ENCODE data around the gene PAQR7. TPM values are rescaled to one million over a fixed set of nuclear protein-coding genes. Genes with fewer than 3 reads are reported as not detected.

Gene PAQR7
- total and polyA plus RNA-seq, 2 experiments from 2014 or later: 4.0 to 5.2 TPM

- Mint-ChIP-seq H3K27ac (no peak overlapping the region), H3K27me3 (ENCODE audit: insufficient read depth, low read depth, poor library complexity) (no peaks in the 10 kb centered on the region), H3K9me3 (no peaks in the 10 kb centered on the region), H3K4me3 (no peak overlapping the region; the same call in 2 of the 3 replicates), H3K36me3 (ENCODE audit: low read depth) (no peaks in the 10 kb centered on the region), H3K4me1 (peaks cover 7% of the 10 kb centered on the region)
- DNase-seq (ENCODE audit: low spot score) (no peak), ATAC-seq (no peak)
- no peak overlapping the region for H3K4me2 ChIP-seq
- no peaks in the 10 kb centered on the region for H3K79me2 ChIP-seq (replicated peaks; ENCODE audit: insufficient read depth)
- H3K27ac ChIP-seq (ENCODE audit: low read depth): no peak overlapping the region
- no peak for TF ChIP-seq NANOG (IDR thresholded peaks at IDR 0.05; ENCODE audit: borderline replicate concordance)
- TF ChIP-seq ZNF331 (CRISPR knock-in tag; IDR thresholded peaks at IDR 0.05; ENCODE audit: low read depth): no peak
- TF ChIP-seq, protein P1, sequence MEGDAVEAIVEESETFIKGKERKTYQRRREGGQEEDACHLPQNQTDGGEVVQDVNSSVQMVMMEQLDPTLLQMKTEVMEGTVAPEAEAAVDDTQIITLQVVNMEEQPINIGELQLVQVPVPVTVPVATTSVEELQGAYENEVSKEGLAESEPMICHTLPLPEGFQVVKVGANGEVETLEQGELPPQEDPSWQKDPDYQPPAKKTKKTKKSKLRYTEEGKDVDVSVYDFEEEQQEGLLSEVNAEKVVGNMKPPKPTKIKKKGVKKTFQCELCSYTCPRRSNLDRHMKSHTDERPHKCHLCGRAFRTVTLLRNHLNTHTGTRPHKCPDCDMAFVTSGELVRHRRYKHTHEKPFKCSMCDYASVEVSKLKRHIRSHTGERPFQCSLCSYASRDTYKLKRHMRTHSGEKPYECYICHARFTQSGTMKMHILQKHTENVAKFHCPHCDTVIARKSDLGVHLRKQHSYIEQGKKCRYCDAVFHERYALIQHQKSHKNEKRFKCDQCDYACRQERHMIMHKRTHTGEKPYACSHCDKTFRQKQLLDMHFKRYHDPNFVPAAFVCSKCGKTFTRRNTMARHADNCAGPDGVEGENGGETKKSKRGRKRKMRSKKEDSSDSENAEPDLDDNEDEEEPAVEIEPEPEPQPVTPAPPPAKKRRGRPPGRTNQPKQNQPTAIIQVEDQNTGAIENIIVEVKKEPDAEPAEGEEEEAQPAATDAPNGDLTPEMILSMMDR (conservative IDR thresholded peaks at IDR 0.05; ENCODE audit: low read depth in 2 of 2): no peak
- TF ChIP-seq STAT1 (IDR thresholded peaks at IDR 0.05; ENCODE audit: unreplicated experiment): no peak
- TF ChIP-seq ZNF114 (CRISPR knock-in tag; IDR thresholded peaks at IDR 0.05): no peak
- TF ChIP-seq, protein P2, sequence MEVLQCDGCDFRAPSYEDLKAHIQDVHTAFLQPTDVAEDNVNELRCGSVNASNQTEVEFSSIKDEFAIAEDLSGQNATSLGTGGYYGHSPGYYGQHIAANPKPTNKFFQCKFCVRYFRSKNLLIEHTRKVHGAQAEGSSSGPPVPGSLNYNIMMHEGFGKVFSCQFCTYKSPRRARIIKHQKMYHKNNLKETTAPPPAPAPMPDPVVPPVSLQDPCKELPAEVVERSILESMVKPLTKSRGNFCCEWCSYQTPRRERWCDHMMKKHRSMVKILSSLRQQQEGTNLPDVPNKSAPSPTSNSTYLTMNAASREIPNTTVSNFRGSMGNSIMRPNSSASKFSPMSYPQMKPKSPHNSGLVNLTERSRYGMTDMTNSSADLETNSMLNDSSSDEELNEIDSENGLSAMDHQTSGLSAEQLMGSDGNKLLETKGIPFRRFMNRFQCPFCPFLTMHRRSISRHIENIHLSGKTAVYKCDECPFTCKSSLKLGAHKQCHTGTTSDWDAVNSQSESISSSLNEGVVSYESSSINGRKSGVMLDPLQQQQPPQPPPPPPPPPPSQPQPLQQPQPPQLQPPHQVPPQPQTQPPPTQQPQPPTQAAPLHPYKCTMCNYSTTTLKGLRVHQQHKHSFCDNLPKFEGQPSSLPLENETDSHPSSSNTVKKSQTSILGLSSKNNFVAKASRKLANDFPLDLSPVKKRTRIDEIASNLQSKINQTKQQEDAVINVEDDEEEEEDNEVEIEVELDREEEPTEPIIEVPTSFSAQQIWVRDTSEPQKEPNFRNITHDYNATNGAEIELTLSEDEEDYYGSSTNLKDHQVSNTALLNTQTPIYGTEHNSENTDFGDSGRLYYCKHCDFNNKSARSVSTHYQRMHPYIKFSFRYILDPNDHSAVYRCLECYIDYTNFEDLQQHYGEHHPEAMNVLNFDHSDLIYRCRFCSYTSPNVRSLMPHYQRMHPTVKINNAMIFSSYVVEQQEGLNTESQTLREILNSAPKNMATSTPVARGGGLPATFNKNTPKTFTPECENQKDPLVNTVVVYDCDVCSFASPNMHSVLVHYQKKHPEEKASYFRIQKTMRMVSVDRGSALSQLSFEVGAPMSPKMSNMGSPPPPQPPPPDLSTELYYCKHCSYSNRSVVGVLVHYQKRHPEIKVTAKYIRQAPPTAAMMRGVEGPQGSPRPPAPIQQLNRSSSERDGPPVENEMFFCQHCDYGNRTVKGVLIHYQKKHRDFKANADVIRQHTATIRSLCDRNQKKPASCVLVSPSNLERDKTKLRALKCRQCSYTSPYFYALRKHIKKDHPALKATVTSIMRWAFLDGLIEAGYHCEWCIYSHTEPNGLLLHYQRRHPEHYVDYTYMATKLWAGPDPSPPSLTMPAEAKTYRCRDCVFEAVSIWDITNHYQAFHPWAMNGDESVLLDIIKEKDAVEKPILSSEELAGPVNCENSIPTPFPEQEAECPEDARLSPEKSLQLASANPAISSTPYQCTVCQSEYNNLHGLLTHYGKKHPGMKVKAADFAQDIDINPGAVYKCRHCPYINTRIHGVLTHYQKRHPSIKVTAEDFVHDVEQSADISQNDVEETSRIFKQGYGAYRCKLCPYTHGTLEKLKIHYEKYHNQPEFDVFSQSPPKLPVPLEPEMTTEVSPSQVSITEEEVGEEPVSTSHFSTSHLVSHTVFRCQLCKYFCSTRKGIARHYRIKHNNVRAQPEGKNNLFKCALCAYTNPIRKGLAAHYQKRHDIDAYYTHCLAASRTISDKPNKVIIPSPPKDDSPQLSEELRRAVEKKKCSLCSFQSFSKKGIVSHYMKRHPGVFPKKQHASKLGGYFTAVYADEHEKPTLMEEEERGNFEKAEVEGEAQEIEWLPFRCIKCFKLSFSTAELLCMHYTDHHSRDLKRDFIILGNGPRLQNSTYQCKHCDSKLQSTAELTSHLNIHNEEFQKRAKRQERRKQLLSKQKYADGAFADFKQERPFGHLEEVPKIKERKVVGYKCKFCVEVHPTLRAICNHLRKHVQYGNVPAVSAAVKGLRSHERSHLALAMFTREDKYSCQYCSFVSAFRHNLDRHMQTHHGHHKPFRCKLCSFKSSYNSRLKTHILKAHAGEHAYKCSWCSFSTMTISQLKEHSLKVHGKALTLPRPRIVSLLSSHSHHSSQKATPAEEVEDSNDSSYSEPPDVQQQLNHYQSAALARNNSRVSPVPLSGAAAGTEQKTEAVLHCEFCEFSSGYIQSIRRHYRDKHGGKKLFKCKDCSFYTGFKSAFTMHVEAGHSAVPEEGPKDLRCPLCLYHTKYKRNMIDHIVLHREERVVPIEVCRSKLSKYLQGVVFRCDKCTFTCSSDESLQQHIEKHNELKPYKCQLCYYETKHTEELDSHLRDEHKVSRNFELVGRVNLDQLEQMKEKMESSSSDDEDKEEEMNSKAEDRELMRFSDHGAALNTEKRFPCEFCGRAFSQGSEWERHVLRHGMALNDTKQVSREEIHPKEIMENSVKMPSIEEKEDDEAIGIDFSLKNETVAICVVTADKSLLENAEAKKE (CRISPR knock-in tag; IDR thresholded peaks at IDR 0.05): no peak
- no peak for TF ChIP-seq EZH2phosphoT487 (IDR thresholded peaks at IDR 0.05; ENCODE audit: unreplicated experiment)
- no peak for TF ChIP-seq ETS1 (IDR thresholded peaks at IDR 0.05)
- TF ChIP-seq CREB1 (CRISPR knock-in tag; IDR thresholded peaks at IDR 0.05; ENCODE audit: low read depth): no peak
- no peak for TF ChIP-seq REST (IDR thresholded peaks at IDR 0.05; ENCODE audit: unreplicated experiment)
- no peak for TF ChIP-seq POLR2AphosphoS5 (IDR thresholded peaks at IDR 0.05; ENCODE audit: low read depth)
- H4K20me1 ChIP-seq (replicated peaks; ENCODE audit: insufficient read depth): no peaks in the 10 kb centered on the region
- no peaks in the 10 kb centered on the region for H3K36me3 ChIP-seq (ENCODE audit: insufficient read depth)
- no peaks in the 10 kb centered on the region for H3K9me2 ChIP-seq (ENCODE audit: insufficient read depth)
- H3K27me3 ChIP-seq (ENCODE audit: insufficient read depth): peaks cover 17% of the 10 kb centered on the region
- no peak overlapping the region for H3K4me3 ChIP-seq
- H2AFZ ChIP-seq: no peak overlapping the region
- no peaks in the 10 kb centered on the region for H3F3A ChIP-seq (replicated peaks; ENCODE audit: low read depth)
- H3K4me1 ChIP-seq (ENCODE audit: insufficient read depth): peaks cover 6% of the 10 kb centered on the region
Measured at GRCh38 chr1:25880518-25880917, 5.0 kb upstream of the PAQR7 start.

Measured in GM23338 (cell line).